HG03064 (cell line): Measurements from ENCODE around the gene MYO5C.

Experiments used
- ATAC-seq: cut with Tn5 transposase; IDR thresholded peaks from one replicate; pipeline ENCODE4 v1.9.1; 2021; ENCODE audit warnings: low read depth; ENCODE audit not compliant: unreplicated experiment

MYO5C gene

GRCh38 chr15:52220937-52221660 is 74.5 kb downstream of the MYO5C start:
- no peak for ATAC-seq

- ATAC-seq, result no peak
These were observed 75.4 kb downstream of the MYO5C start for GRCh38 chr15:52220251-52220650.

GRCh38 chr15:52218816-52219215 is 76.8 kb downstream of the MYO5C start:
- no peak for ATAC-seq

- no peak for ATAC-seq
These were observed 77.2 kb downstream of the MYO5C start for GRCh38 chr15:52218371-52218770.

GRCh38 chr15:52217186-52217585 is 78.4 kb downstream of the MYO5C start:
- no peak for ATAC-seq

- no peak for ATAC-seq
These were observed 81.1 kb downstream of the MYO5C start for GRCh38 chr15:52214553-52214952.

- ATAC-seq, result no peak
These were observed 82.4 kb downstream of the MYO5C start for GRCh38 chr15:52213206-52213605.

GRCh38 chr15:52208306-52208946 is 87.2 kb downstream of the MYO5C start:
- no peak for ATAC-seq

GRCh38 chr15:52207191-52207590 is 88.4 kb downstream of the MYO5C start:
- no peak for ATAC-seq

- no peak for ATAC-seq
These were observed 89.2 kb downstream of the MYO5C start for GRCh38 chr15:52206446-52206845.

GRCh38 chr15:52204657-52205056 is 90.9 kb downstream of the MYO5C start:
- ATAC-seq, result no peak

- no peak for ATAC-seq
These were observed 94.7 kb downstream of the MYO5C start for GRCh38 chr15:52200831-52201365.

- no peak for ATAC-seq
These were observed 96.3 kb downstream of the MYO5C start for GRCh38 chr15:52199271-52199670.

GRCh38 chr15:52196891-52197290 is 98.7 kb downstream of the MYO5C start:
- ATAC-seq, result no peak

- no peak for ATAC-seq
These were observed 101.8 kb downstream of the MYO5C start for GRCh38 chr15:52193791-52194190.

- no peak for ATAC-seq
These were observed 102.3 kb downstream of the MYO5C start for GRCh38 chr15:52193321-52193720.

- no peak for ATAC-seq
These were observed 104.4 kb downstream of the MYO5C start, which contains the start of gene GNB5 for GRCh38 chr15:52191207-52191606. Gene GNB5, minus strand, starts transcription at chr15:52191392. Its CDS starts 6,716 bp downstream, at chr15:52184676.

- ATAC-seq, result no peak
These were observed 108.7 kb downstream of the MYO5C start for GRCh38 chr15:52186651-52187486.

- ATAC-seq, result no peak
These were observed 110.4 kb downstream of the MYO5C start for GRCh38 chr15:52185151-52185561.

GRCh38 chr15:52184721-52185120 is 110.9 kb downstream of the MYO5C start:
- no peak for ATAC-seq

- no peak for ATAC-seq
These were observed 111.9 kb downstream of the MYO5C start for GRCh38 chr15:52183562-52184173.
